Ramos (cell line): Measurements from ENCODE around the gene OR5J2.
"Not testable (repeated sequence)": the region's sequence is repeated elsewhere in the genome, so short reads cannot be mapped to it uniquely, and the experiment has no call there.

Experiments
- in situ Hi-C: fragments of 300-500 bp; cut with MboI; formaldehyde crosslinking; loops from one replicate; pipeline ENCODE4 v1.14.3; 2022; ENCODE audit warnings: low sequenced_read_pairs; ENCODE audit not compliant: unreplicated experiment

OR5J2 gene

DNA sequence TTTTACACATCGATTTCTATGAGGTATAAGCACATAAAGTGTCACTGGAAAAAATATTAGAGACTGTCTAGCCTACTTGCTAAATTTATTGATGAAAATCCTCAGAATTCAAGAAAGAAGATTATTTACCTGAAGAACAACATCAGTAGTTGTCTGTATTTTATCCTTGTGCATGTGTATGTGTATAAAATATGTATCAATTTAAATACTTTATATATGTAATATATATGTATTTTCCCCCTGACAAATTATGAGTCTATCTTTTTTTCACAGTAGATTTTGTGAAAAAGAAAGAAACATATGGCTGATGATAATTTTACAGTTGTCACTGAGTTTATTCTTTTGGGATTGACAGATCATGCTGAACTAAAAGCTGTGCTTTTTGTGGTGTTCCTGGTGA, at the start of gene OR5J2:
TSS of gene OR5J2 (plus strand) at position 301 of the 400 bp plus-strand sequence. CDS start at position 301, 0 bp downstream.
- in situ Hi-C loops: no loop called here

GRCh38 chr11:56140151-56140661, 36.2 kb upstream of the OR5J2 start, which contains the start of gene OR8J3:
TSS of gene OR8J3 (minus strand) at chr11:56140201. CDS start at chr11:56137718, 2,483 bp downstream.
- in situ Hi-C loops: no loop called here

DNA sequence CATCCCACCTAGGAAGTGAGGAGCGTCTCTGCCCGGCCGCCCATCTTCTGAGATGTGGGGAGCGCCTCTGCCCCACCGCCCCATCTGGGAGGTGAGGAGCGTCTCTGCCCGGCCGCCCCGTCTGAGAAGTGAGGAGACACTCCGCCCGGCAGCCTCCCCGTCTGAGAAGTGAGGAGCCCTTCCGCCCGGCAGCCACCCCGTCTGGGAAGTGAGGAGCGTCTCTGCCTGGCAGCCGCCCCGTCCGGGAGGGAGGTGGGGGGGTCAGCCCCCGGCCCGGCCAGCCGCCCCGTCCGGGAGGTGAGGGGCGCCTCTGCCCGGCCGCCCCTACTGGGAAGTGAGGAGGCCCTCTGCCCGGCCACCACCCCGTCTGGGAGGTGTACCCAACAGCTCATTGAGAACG, 32.7 kb upstream of the OR5J2 start:
- in situ Hi-C loops: not testable (repeated sequence)

DNA sequence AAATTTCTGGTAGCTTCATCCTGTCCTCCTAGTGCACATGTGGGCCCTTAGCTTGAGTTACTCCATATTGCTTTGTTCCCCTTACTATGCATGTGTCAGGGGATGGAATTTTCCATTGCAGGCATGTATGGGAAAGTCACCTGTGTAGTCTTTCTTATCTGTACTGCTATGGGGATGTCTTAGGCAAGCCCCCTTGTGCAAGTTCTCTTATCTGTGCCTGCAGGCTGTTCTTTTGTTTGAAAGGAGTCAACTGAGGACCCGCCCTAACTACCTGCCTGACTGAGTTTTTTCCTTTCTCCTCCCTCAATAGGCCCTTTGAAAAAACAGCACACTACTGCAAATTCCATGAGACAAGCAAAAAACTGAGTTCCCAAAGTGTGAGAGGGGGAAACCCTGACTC, 25.0 kb upstream of the OR5J2 start:
- in situ Hi-C loops: no loop called here

DNA sequence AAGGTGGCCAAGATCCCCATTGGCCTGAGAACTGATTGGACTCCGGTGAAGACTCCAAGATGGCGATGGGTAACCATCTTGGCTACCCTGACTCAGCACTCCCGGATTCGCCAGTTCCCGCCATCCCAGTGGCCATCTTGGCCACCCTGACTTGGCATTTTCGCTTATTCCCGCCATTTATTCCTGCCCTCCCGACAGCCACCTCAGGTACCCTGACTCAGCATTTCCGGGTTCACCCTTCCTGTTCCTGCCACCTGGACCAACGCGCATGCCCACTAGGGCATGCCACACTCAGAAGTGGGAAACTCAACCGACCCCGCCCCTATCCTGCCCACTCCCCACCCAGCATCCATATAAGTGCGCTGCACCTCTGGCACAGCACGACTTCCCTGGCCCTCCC, 24.1 kb upstream of the OR5J2 start:
- in situ Hi-C loops: no loop called here

DNA sequence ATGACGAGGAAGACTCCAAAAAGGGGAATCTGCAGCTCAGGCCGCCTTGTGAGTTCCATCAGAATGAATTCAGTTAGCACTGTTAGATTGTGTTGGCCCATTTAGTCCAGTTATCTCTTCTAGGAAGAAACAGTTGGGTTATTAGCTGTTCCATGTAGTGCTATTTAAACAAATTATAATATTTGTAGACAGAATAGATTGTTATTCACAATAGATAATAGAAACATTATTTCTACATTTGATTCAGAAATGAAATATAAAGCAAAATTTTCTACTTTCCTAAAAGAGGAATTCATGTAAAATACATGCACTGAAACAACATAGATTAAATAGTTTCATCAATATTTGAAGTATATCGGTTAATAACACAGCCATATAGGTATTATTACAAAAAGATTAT, 16.2 kb upstream of the OR5J2 start, which contains the start of gene OR8K5:
TSS of gene OR8K5 (minus strand) at position 101 of the 400 bp plus-strand sequence. CDS start at position 101, 0 bp downstream.
- in situ Hi-C loops: no loop called here

- in situ Hi-C loops: no loop called here
These were observed 12.6 kb upstream of the OR5J2 start for GRCh38 chr11:56163804-56164203.

- in situ Hi-C loops: no loop called here
These were observed 4.1 kb upstream of the OR5J2 start for GRCh38 chr11:56172256-56172830.

- in situ Hi-C loops: no loop called here
These were observed 7.0 kb downstream of the OR5J2 start for GRCh38 chr11:56183459-56183858.

- in situ Hi-C loops: no loop called here
These were observed 12.2 kb downstream of the OR5J2 start for GRCh38 chr11:56188602-56189001.

GRCh38 chr11:56196705-56197104, 20.3 kb downstream of the OR5J2 start:
- in situ Hi-C loops: no loop called here

DNA sequence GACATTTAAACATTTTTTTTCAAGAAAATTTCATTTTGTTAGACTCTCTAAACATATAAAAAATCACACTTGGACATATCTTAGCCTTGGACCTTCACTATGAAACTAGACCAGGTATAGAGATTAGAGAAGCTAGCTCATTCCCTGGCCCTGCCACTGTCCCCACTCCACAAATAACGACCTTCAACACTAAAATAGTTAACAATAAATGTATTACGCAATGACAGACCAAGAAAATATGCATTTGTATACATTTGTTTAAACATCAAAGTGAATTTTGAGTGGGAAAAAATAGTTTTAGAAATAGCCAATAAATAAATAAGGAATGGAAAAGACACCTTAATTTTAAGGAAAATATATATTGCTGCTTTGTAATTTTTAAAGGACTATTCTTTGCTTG, 20.9 kb downstream of the OR5J2 start:
- in situ Hi-C loops: no loop called here

DNA sequence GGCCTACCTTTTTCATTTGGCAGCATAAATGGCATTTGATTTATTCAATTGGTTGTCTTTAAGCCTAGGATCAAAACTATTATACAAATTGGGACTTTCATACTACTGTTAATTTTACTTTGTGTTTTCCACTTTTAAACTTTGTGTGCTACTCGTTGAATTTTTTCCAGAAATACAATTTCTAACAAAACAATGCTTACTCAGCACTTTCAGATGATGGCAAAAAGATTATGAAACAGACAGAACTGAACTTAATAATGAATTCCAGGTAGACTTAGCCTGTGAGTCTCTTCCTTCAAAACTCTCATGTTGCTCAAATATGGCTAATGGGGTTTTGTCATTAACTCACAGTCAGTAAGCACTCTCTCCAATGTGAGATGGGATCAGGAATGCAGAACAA, 31.4 kb downstream of the OR5J2 start:
- in situ Hi-C loops: no loop called here

GRCh38 chr11:56214537-56214936, 38.1 kb downstream of the OR5J2 start:
- in situ Hi-C loops: no loop called here

DNA sequence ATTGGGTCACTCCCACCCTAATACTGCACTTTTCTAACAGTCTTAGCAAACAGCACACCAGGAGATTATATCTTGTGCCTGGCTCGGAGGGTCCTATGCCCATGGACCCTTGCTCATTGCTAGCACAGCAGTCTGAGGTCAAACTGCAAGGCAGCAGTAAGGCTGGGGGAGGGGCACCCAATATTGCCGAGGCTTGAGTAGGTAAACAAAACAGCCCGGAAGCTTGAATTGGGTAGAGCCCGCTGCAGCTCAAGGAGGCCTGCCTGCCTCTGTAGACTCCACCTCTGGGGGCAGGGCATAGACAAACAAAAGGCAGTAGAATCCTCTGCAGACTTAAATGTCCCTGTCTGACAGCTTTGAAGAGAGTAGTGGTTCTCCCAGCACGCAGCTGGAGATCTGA, 43.3 kb downstream of the OR5J2 start:
- in situ Hi-C loops: not testable (repeated sequence)
